Panc1 (cell line): ENCODE data around the gene TMEM217.

ENCODE experiments used
- POLR2AphosphoS5 ChIP-seq: IDR thresholded peaks from 2 replicates; pipeline ENCODE4 v1.6.1; 2012; ENCODE audit warnings: mild to moderate bottlenecking, low read depth, low read length, moderate library complexity
- TF ChIP-seq, protein P1 (sequence below): fragments of 450-650 bp; IDR thresholded peaks from 2 replicates; pipeline ENCODE4 v1.5.1; 2017; ENCODE audit warnings: mild to moderate bottlenecking

DNA sequence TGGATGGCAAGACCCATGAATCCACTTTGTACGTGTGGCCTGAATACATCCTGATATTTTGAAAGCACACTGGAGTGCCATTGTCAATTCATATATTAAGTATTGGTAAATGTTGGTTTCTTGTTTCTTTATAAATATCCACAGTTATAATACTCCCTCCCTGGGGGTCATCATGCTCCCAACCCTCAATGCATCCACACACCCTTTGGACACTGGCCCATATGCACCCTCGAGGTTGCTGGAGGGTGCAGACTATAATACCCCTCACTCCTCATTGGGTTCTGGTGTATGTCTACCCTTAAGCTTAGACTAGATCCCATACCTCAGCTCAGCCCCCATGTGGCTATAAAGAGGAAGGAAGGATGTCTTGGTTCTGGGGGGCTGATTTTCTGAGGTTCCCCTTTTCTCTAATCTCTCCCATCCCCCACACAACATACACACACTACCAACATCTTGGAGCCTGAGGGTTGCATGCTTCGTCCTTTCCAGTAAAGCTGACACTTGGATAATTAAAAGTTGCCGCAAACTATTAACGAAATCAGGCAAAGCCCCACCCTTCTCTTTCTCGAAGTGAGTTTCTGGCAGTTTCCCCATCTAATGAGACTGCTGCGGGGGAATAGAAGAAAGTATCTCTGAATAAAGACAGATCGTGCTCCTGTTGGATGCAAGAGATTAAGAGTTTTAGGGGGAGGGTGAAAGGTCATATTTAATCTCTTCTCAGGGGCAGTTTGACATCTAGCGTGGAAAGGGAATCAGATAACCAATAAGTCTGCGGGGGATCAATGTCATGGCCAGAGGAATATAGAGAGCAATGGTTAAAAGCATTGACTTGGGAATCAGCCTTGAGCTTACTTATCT lies 80.6 kb downstream of the TMEM217 start:
- TF ChIP-seq, protein P1, sequence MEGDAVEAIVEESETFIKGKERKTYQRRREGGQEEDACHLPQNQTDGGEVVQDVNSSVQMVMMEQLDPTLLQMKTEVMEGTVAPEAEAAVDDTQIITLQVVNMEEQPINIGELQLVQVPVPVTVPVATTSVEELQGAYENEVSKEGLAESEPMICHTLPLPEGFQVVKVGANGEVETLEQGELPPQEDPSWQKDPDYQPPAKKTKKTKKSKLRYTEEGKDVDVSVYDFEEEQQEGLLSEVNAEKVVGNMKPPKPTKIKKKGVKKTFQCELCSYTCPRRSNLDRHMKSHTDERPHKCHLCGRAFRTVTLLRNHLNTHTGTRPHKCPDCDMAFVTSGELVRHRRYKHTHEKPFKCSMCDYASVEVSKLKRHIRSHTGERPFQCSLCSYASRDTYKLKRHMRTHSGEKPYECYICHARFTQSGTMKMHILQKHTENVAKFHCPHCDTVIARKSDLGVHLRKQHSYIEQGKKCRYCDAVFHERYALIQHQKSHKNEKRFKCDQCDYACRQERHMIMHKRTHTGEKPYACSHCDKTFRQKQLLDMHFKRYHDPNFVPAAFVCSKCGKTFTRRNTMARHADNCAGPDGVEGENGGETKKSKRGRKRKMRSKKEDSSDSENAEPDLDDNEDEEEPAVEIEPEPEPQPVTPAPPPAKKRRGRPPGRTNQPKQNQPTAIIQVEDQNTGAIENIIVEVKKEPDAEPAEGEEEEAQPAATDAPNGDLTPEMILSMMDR: no peak
- TF ChIP-seq POLR2AphosphoS5: no peak
